HG03175 (cell line): Measurements from ENCODE around the gene OTOP2.
"Not testable (repeated sequence)": the region's sequence is repeated elsewhere in the genome, so short reads cannot be mapped to it uniquely, and the experiment has no call there.

Experiments
- ATAC-seq: cut with Tn5 transposase; IDR thresholded peaks from one replicate; pipeline ENCODE4 v1.9.1; 2021; ENCODE audit warnings: mild to moderate bottlenecking, moderate library complexity; ENCODE audit not compliant: unreplicated experiment

Gene OTOP2

DNA sequence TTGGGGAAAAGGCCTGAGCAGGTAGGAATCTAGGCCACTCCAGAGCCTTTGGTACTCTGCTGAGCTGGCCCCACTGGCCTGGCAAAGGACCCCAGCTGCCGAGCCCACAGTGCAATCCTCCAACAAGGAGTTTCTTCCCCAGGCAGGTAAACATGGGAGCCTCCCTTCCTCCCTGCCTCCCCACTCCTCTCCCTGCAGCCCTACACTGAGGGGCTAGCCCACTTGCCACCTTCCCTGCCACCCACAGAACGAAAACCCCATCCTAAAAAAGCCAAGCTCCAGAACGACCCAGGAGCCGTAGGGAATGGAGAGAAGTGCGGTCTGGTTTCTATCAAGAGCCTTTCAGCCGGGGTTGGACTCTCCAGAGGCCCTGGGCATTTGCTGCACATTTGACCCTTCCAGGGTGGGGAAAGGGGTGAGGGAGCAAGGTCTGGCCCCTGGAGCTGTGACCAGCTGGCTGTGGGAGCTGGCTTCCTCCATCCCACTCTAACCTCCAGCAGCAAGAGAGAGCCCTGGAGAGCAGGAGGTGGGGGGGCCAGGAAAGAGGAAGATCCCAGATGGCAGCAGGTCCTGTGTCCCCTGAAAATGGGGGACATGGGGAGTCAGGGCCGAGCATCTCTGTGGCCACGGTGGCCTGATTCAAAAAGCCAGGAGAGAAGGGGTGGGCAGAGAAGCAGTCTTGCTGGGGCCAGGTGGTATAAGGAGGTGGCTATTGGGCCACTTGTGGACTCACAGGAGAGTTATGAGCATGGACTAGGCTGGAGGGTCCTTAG lies 47.2 kb downstream of the OTOP2 start:
- no peak for ATAC-seq

DNA sequence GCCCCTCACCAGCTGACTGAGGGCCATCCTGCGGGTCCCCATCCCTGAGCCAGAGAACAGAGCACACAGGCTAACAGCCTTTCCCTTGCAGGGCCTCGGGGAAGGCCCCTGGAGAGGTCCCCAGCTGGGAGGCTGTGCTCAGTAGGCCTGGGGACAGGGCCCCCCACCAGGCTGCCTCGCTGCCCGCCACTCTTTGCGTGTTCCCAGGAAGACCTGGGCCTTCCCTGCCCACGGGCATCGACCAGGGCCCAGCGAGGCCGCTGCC lies 47.7 kb downstream of the OTOP2 start:
- no peak for ATAC-seq

DNA sequence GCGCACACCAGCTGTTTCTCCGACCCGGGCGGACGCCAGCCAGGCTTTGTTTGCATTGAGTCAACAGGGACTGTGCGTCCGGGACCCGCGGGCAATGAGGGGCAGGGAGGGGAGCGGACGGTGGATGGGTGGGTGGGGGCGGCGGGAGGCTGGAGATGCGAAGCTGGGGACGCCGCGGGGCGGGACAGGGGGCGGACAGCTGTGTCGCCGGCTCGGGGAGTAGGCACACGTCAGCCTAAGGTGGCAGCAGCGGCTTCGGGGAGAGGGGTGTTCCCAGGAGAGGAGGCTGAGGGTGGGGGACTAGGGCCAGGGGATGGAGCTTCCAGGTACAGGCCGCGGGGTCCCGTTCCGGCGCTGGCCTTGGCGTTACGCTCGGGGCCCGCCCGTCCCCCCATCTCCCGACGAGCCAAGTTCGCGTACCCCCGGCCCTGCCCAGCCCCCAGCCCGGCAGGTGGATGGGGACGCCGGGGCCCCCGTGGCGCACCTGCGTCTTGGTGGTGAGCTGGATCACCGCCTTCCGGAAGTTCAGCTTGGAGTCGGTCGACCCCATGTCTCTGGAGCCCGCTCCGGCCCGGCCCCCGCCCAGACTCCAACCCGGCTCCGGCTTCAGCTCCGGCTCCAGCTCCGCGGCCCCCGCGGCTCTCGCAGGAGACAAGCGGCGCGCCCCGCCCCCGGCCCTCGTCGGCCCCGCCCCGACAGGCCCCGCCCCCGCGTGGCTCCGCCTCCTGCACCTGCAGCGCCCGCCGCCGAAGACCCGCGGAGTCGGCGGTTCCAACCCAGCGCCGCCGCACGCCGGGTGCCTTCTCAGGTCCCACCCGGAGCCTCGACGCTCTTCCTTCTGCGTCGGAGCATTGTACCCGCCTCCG lies 48.3 kb downstream of the OTOP2 start, which contains the start of gene HID1:
Gene HID1 (minus strand): TSS at position 653 of the 866 bp plus-strand sequence. CDS start 103 bp downstream, at position 550.
- no peak for ATAC-seq

DNA sequence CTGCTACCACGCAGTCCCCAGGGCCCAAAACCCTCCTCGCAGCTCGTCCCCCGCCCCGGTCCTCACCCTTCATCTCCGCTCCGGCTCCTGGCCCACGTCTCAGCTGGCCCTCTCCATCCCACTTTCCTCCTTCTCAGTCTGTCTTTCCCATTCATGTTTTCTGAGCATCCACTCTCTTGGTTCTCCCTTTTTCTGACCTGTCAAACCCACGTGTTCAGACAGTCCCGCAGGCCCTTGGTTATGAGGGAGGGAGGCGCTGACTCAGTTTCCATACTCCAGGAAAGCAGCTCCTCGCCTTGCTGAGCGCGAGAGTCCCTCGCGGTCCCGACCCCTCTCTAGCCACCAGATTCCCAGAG lies 48.9 kb downstream of the OTOP2 start:
- ATAC-seq, result no peak

DNA sequence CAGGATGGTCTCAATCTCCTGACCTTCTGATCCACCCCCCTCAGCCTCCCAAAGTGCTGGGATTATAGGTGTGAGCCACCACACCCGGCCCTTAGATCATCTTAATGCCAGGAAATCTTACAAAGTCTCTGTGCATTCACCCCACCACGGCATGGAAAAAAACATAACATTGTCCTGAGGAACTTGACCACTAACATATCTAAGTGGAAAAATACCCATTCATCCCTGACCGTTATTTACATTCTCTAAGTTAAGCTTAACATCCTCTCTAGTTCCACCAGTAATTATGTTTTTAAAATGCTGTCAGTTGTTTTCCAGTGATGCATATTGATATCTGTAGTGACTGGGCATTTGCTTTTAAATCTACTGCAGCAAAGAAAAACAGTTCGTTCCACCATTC lies 51.9 kb downstream of the OTOP2 start:
- no peak for ATAC-seq

DNA sequence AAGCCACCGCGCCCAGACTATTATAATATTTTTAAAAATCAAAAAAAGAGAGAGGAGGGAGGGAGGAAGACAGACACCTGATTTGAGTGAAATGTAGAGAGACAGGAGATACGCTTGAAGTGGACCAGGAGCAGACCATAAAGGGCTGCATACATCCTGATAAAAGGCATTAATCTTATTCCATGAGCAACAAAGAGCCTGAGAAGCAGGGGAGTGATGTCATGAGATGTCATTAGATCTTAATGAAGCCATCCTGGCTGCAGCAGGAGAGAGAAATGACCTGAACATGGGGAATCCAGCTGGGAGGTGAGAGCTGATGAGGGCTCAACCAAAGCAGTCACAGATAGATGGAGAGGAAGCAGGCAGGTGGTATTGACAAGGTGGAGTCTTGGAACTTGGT lies 53.7 kb downstream of the OTOP2 start:
- ATAC-seq, result no peak

DNA sequence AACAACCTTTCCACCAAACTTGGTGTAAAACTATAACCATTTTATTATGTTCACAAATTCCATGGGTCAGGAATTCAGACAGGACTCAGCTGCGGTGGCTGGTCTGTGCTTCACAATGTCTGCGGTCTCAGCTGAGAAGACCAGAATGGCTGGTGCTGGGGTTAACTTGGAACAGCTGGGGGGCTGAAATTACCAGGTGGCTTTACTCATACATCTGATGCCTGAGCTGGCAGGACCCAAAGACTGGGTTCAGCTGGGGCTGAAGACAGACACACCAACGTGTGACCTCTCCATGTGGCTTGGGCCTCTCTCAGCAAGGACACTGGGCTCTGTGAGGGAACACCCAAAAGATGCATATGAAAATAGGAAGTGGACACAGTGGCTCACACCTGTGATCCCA lies 54.2 kb downstream of the OTOP2 start:
- ATAC-seq, result no peak

DNA sequence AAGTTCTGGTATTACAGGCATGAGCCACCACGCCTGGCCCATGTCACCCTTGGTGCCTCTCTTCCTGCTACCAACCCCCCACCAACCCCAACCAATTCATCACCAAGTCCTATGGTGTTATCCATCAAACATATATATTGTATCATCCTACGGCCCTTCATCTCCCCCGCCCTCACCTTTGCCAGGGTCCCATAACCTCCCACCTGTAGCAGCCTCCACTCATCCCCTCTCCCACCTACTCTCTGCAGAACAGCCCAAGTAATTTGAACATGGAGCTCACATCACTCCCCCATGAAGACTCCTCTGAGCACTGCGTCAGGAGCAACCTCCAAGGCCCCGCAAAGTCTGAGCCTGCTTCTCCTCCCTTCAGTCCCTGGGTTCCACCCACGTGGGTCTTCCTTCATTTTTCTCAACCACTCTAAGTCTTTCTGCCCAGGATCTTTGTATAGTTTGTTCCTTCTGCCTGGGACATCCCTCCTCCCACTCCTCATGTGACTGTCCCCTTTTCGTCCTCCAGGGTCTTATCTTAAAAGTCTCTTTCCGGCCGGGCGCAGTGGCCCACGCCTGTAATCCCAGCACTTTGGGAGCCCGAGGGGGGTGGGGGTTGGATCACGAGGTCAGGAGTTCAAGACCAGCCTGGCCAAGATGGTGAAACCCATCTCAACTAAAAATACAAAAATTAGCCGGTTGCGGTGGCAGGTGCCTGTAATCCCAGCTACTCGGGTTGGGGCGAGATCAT lies 55.5 kb downstream of the OTOP2 start:
- ATAC-seq, result no peak

DNA sequence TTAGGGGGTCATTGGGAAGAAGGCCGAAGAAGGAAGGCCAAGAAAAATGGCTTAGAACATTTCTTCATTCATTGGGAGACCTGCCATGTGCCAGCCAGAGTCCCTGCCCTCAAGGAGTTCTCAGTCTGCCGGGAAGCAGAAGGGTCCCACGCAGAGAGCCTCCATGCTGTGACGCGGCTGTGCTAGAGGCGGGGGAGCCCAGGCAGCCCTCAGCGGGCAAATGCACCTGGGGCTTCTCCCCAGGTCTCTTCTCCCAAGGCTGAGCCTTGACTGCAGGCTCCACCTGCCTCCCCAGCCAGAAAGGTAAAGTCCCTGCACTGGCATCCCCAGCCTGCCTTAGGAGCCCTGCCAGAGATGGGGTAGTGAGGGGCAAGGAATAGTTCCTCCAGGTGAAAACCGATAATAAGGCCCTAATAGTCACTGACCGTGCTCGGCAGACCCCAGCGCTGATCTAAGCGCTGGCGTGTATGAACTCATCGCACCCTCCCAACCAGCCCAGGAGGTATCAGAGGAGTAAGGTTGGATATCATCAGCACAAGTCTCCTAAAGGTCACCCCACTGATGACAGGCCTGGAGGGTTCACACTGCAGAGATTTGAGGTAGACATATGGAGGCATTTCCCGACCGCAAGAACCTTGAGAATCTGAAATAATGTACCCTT lies 57.4 kb downstream of the OTOP2 start:
- no peak for ATAC-seq

DNA sequence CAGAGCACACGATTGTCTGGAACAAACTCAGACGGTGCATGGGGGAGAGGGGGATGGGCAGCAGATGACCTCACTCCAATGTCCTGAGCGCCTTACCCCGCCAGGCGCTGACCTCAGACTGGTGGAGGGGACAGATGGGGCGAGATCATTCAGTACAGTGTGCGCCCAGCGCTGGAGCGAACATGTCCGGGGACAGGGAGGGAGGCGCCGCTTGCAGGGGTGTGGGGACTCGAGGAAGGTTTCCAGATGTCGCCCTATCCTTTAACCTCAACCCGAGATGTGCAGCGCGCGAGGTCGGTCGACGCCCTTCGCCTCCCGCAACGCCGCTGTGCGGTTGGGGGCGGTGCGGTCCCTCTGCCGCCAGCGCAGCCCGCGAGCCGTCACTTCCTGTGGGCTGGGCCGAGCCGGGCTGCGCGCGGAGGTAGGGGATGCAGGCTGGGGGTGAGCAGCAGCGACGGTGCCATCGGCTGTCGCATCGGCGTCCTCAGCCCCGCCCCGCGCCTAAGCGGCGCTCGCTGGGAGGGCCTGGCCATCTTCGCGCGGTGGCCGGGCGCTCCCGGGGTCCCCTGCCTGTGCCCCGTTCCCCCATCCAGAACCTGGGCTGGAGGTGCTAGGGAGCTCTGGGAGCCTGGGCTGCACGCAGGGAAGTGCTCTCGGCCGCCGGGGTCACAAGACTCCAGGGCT lies 58.0 kb downstream of the OTOP2 start:
- ATAC-seq, result peak; percentile 58

DNA sequence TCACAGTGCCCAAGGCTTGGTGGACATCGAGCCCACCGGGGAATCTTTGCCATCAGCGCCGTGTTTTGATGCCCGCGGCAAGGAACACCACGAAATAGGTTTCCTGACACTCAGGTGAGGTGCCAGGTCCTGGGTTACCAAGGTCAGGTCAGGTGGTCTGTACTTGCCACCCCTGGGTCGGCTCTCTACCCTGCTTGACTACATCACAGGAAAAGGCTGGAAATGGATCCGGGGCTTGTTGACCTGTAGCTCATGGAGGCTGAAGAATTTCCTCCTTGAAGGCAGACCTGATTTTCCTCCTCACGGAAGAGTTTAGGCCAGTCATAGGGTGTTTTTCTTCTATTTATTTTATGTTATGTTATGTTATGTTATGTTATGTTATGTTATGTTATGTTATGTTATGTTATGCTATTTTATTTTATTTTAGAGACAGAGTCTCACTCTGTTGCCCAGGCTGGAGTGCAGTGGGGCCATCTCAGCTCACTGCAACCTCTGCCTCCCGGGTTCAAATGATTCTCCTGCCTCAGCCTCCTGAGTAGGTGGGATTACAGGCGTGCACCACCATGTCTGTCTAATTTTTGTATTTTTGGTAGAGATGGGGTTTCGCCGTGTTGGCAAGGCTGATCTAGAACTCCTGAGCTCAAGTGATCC lies 58.7 kb downstream of the OTOP2 start:
- ATAC-seq, result not testable (repeated sequence)
